ENCODE measurements around the gene FGD5.

The FGD5 gene

GRCh38 chr3:14834807-14835466 is 16.2 kb downstream of the FGD5 start:
- POLR2A ChIA-PET: no interaction called here
- CTCF ChIA-PET: interaction anchor here (1.5 kb wide), 1 partner anchor 85 kb away, joined by 3 read pairs; no protein-coding TSS in a partner anchor
- no peak for TF ChIP-seq CTCF (IDR thresholded peaks at IDR 0.05; ENCODE audit: control extremely low read depth, extremely low read depth, low read depth, missing control alignments)
- no peak for DNase-seq (ENCODE audit: extremely low spot score)

- ChIA-PET POLR2A (no interaction called here), CTCF (no interaction called here)
- no peak for DNase-seq (ENCODE audit: extremely low spot score)
- TF ChIP-seq CTCF (IDR thresholded peaks at IDR 0.05; ENCODE audit: control extremely low read depth, extremely low read depth, low read depth, missing control alignments): no peak
Measured at GRCh38 chr3:14836049-14836468, 17.3 kb downstream of the FGD5 start.

- CTCF ChIA-PET: interaction anchor here (1.6 kb wide), 1 partner anchor 8 kb away, joined by 4 read pairs; no protein-coding TSS in a partner anchor
- no peak for TF ChIP-seq CTCF (IDR thresholded peaks at IDR 0.05; ENCODE audit: control extremely low read depth, extremely low read depth, low read depth, missing control alignments)
- POLR2A ChIA-PET: no interaction called here
- DNase-seq (ENCODE audit: extremely low spot score): no peak
Measured at GRCh38 chr3:14837186-14837877, 18.6 kb downstream of the FGD5 start.

GRCh38 chr3:14837878-14838258 is 19.1 kb downstream of the FGD5 start:
- DNase-seq (ENCODE audit: extremely low spot score): no peak
- ChIA-PET POLR2A (no interaction called here), CTCF (interaction anchor here (1.1 to 1.6 kb wide), 2 partner anchors 8 to 18 kb away, joined by 3 to 4 read pairs; no protein-coding TSS in a partner anchor)
- TF ChIP-seq CTCF (IDR thresholded peaks at IDR 0.05; ENCODE audit: control extremely low read depth, extremely low read depth, low read depth, missing control alignments): no peak

GRCh38 chr3:14839236-14839635 is 20.5 kb downstream of the FGD5 start:
- POLR2A ChIA-PET: no interaction called here
- no peak for TF ChIP-seq CTCF (IDR thresholded peaks at IDR 0.05; ENCODE audit: control extremely low read depth, extremely low read depth, low read depth, missing control alignments)
- CTCF ChIA-PET: no interaction called here
- no peak for DNase-seq (ENCODE audit: extremely low spot score)

GRCh38 chr3:14841836-14842235 is 23.1 kb downstream of the FGD5 start:
- DNase-seq (ENCODE audit: extremely low spot score): no peak
- ChIA-PET CTCF (no interaction called here), POLR2A (no interaction called here)
- no peak for TF ChIP-seq CTCF (IDR thresholded peaks at IDR 0.05; ENCODE audit: control extremely low read depth, extremely low read depth, low read depth, missing control alignments)
